Lower leg skin (tissue), 3 donors: ENCODE data around the gene UBASH3B.

Source experiments
- CTCF ChIP-seq, 3 donors: fragments of 450-650 bp; IDR thresholded peaks; one replicate each; pipeline ENCODE4 v1.5.1; 2016; ENCODE audit warnings: antibody characterized with exemption in 3 of 3, mild to moderate bottlenecking in 3 of 3, moderate library complexity in 2 of 3
- POLR2A ChIP-seq, 2 donors: fragments of 450-650 bp; IDR thresholded peaks; one replicate each; pipeline ENCODE4 v1.6.1; 2016 to 2017; ENCODE audit warnings: antibody characterized with exemption in 2 of 2, mild to moderate bottlenecking in 1 of 2, moderate library complexity in 1 of 2

GRCh38 chr11:122733318-122733717 lies 77.8 kb downstream of the UBASH3B start:
- TF ChIP-seq POLR2A (IDR thresholded peaks at IDR 0.05) (no peak), CTCF (IDR thresholded peaks at IDR 0.05) (no peak)
